SK-N-SH treated with all-trans-retinoic acid at 6 μM for 48 hours (cell line): ENCODE measurements around the gene TMEM185B.

ENCODE experiments used
- ARNTL ChIP-seq: fragments of 450-650 bp; formaldehyde crosslinking; IDR thresholded peaks from 2 replicates; pipeline ENCODE4 v1.5.0; 2020; ENCODE audit warnings: low read depth, mild to moderate bottlenecking, moderate library complexity, borderline replicate concordance
- BACH2 ChIP-seq: fragments of 250-450 bp; sonication (Bioruptor Pico); IDR thresholded peaks from 2 replicates; pipeline ENCODE4 v1.9.0; 2021; ENCODE audit warnings: mild to moderate bottlenecking, borderline replicate concordance
- CSRNP3 ChIP-seq: fragments of 250-450 bp; sonication (Bioruptor Pico); IDR thresholded peaks from 2 replicates; pipeline ENCODE4 v1.5.1; 2021; ENCODE audit warnings: mild to moderate bottlenecking, moderate library complexity
- ESRRG ChIP-seq: fragments of 250-450 bp; sonication (Bioruptor Pico); IDR thresholded peaks from 2 replicates; pipeline ENCODE4 v1.6.1; 2021; ENCODE audit warnings: mild to moderate bottlenecking
- PATZ1 ChIP-seq: fragments of 250-450 bp; sonication (Bioruptor Pico); IDR thresholded peaks from 2 replicates; pipeline ENCODE4 v1.8.0; 2020; ENCODE audit warnings: mild to moderate bottlenecking, moderate library complexity, borderline replicate concordance
- POU6F1 ChIP-seq: fragments of 250-450 bp; sonication (Bioruptor Pico); IDR thresholded peaks from 2 replicates; pipeline ENCODE4 v1.8.0; 2021; ENCODE audit warnings: low read depth, mild to moderate bottlenecking, moderate library complexity, borderline replicate concordance
- PPARA ChIP-seq: fragments of 250-450 bp; sonication (Bioruptor Pico); IDR thresholded peaks from 2 replicates; pipeline ENCODE4 v1.5.0; 2020; ENCODE audit warnings: mild to moderate bottlenecking, borderline replicate concordance
- RARB ChIP-seq: fragments of 250-450 bp; sonication (Bioruptor Pico); IDR thresholded peaks from 2 replicates; pipeline ENCODE4 v1.8.0; 2021; ENCODE audit warnings: mild to moderate bottlenecking, moderate library complexity
- SNAI2 ChIP-seq: fragments of 250-450 bp; sonication (Bioruptor Pico); IDR thresholded peaks from 2 replicates; pipeline ENCODE4 v1.5.0; 2020; ENCODE audit warnings: mild to moderate bottlenecking, moderate library complexity
- ZFP3 ChIP-seq: fragments of 250-450 bp; sonication (Bioruptor Pico); IDR thresholded peaks from 2 replicates; pipeline ENCODE4 v1.5.0; 2020; ENCODE audit warnings: mild to moderate bottlenecking, moderate library complexity
- ZFP30 ChIP-seq: fragments of 450-650 bp; formaldehyde crosslinking; IDR thresholded peaks from 2 replicates; pipeline ENCODE4 v1.5.0; 2022; ENCODE audit warnings: mild to moderate bottlenecking, moderate library complexity
- ZNF70 ChIP-seq: fragments of 450-650 bp; formaldehyde crosslinking; IDR thresholded peaks from 2 replicates; pipeline ENCODE4 v1.5.0; 2020; ENCODE audit warnings: mild to moderate bottlenecking, moderate library complexity

- TF ChIP-seq ESRRG (CRISPR knock-in tag) (no peak), ZFP3 (CRISPR knock-in tag) (no peak), SNAI2 (CRISPR knock-in tag) (no peak), ZFP30 (CRISPR knock-in tag) (no peak), BACH2 (CRISPR knock-in tag) (no peak), POU6F1 (no peak), PATZ1 (CRISPR knock-in tag) (no peak), ARNTL (no peak), ZNF70 (no peak), PPARA (CRISPR knock-in tag) (no peak), RARB (no peak), CSRNP3 (CRISPR knock-in tag) (no peak)
These were observed 18.5 kb upstream of the TMEM185B start for GRCh38 chr2:120241684-120242083.
